ENCODE results near the gene CNTN6. TPM values are rescaled to one million over a fixed set of nuclear protein-coding genes. Genes with fewer than 3 reads are reported as not detected.

CNTN6 gene
- total and polyA plus RNA-seq, 2 of the 13 experiments (the other 11 are each of a cell fraction or from before 2014, with no cell fraction given): not detected

Small RNA genes lying within 50 kb of the gene (small RNA-seq; reads per million reads assigned to genes)
- gene CRB3P1 (ENCODE audit: insufficient read depth in 2 of 3, insufficient read length in 3 of 3, low read depth in 2 of 3, low replicate concordance in 1 of 3): 0 reads per million in 3 experiments
- 0 reads per million in 3 experiments for gene RN7SL120P (ENCODE audit: insufficient read depth in 2 of 3, insufficient read length in 3 of 3, low read depth in 2 of 3, low replicate concordance in 1 of 3)
